Keratinocyte (primary cell): ENCODE measurements around the gene MTR. TPM values are rescaled to one million over a fixed set of nuclear protein-coding genes. Genes with fewer than 3 reads are reported as not detected.
"Not testable (repeated sequence)": the region's sequence is repeated elsewhere in the genome, so short reads cannot be mapped to it uniquely, and the experiment has no call there.

Source experiments
- DNase-seq: peaks from one replicate; pipeline ENCODE4 v3.0.0-alpha.2; 2011; ENCODE audit warnings: low read depth, missing footprints, low spot score
- FAIRE-seq: peaks from 2 replicates; lab custom pipeline; 2011; peaks lifted over from hg19 to GRCh38; lab: Jason Lieb, UNC
- H2AFZ ChIP-seq: 2 replicates; pipeline ENCODE4 v1.6.0; 2012; ENCODE audit warnings: low read length, control low read depth, inconsistent platforms; ENCODE audit not compliant: control insufficient read depth
- H3K27ac ChIP-seq: 2 replicates; pipeline ENCODE4 v1.5.1; 2011; ENCODE audit warnings: low read length; ENCODE audit not compliant: control insufficient read depth, insufficient read depth
- H3K27me3 ChIP-seq: 3 replicates; pipeline ENCODE4 v1.6.0; 2011; ENCODE audit warnings: low read length; ENCODE audit not compliant: control insufficient read depth, insufficient read depth; ENCODE audit errors: extremely low read depth
- H3K36me3 ChIP-seq, 2 experiments: 2 replicates in 1 of 2; 3 replicates in 1 of 2; pipeline ENCODE4 v1.5.1; 2011; ENCODE audit warnings: low read length in 2 of 2, mild to moderate bottlenecking in 1 of 2; ENCODE audit not compliant: control insufficient read depth in 2 of 2, insufficient read depth in 2 of 2; ENCODE audit errors: extremely low read depth in 1 of 2
- H3K4me1 ChIP-seq: 3 replicates; pipeline ENCODE4 v1.5.1; 2011; ENCODE audit warnings: low read length; ENCODE audit not compliant: control insufficient read depth, insufficient read depth; ENCODE audit errors: extremely low read depth
- H3K4me2 ChIP-seq: 3 replicates; pipeline ENCODE4 v1.6.0; 2011; ENCODE audit warnings: low read depth, low read length; ENCODE audit not compliant: control insufficient read depth, insufficient read depth; ENCODE audit errors: extremely low read depth
- H3K4me3 ChIP-seq, 3 experiments: fragments of 200-600 bp in 1 of 3; sonication (generic) in 1 of 3; 2 replicates in 2 of 3; 3 replicates in 1 of 3; pipeline ENCODE4 v1.5.1; 2011 to 2016; ENCODE audit warnings: low read length in 3 of 3, mild to moderate bottlenecking in 3 of 3, control low read depth in 2 of 3, inconsistent platforms in 1 of 3, low read depth in 1 of 3, mixed read lengths in 1 of 3, mixed run types in 1 of 3, moderate library complexity in 1 of 3; ENCODE audit not compliant: control insufficient read depth in 2 of 3, insufficient read depth in 2 of 3; ENCODE audit errors: extremely low read depth in 1 of 3
- H3K79me2 ChIP-seq: 2 replicates; pipeline ENCODE4 v1.6.0; 2012; ENCODE audit warnings: low read length; ENCODE audit not compliant: control insufficient read depth, insufficient read depth
- H3K9ac ChIP-seq: 3 replicates; pipeline ENCODE4 v1.6.0; 2011; ENCODE audit warnings: low read length; ENCODE audit not compliant: control insufficient read depth, insufficient read depth; ENCODE audit errors: extremely low read depth
- H3K9me1 ChIP-seq: 3 replicates; pipeline ENCODE4 v1.6.0; 2011; ENCODE audit warnings: low read length; ENCODE audit not compliant: control insufficient read depth, insufficient read depth; ENCODE audit errors: extremely low read depth
- H3K9me3 ChIP-seq: 2 replicates; pipeline ENCODE4 v1.5.1; 2012; ENCODE audit warnings: low read depth, low read length; ENCODE audit not compliant: control insufficient read depth
- H4K20me1 ChIP-seq: 3 replicates; pipeline ENCODE4 v1.6.0; 2011; ENCODE audit warnings: low read length; ENCODE audit not compliant: control insufficient read depth, insufficient read depth; ENCODE audit errors: extremely low read depth
- EZH2 ChIP-seq: IDR thresholded peaks from one replicate; pipeline ENCODE4 v1.6.1; 2012; ENCODE audit warnings: inconsistent platforms, mild to moderate bottlenecking, low read length, moderate library complexity
- dilution Hi-C: fragments of 300-500 bp; cut with MboI; formaldehyde crosslinking; loops from one replicate; pipeline ENCODE4 v1.7.0; 2020; ENCODE audit warnings: low sequenced_read_pairs; ENCODE audit not compliant: extremely low pct_ligation_motif_present
- polyA plus RNA-seq, 5 experiments: library from polyadenylated mRNA; depleted of rRNA in 3 of 5; stranded (reverse) in 3 of 5; stranded (forward) in 1 of 5; unstranded in 1 of 5; fragments of >200 nt; gene quantifications; 1 replicate in 1 of 5; 2 replicates in 3 of 5; 3 replicates in 1 of 5; pipeline versions ENCODE4 v1.2.1 to v1.2.3, GENCODE V29; 2011 to 2012; ENCODE audit warnings: missing spikeins in 2 of 5, low read depth in 1 of 5, low replicate concordance in 1 of 5
- TF ChIP-seq, protein P1 (sequence below), 3 experiments: IDR thresholded peaks in 1 of 3; conservative IDR thresholded peaks in 1 of 3; optimal IDR thresholded peaks in 1 of 3; 2 replicates in 2 of 3; 3 replicates in 1 of 3; pipeline versions ENCODE3 to v1.5.1; 2011; ENCODE audit warnings: low read length in 3 of 3, mild to moderate bottlenecking in 3 of 3, moderate library complexity in 2 of 3, control low read depth in 1 of 3, inconsistent platforms in 1 of 3; ENCODE audit not compliant: insufficient read depth in 2 of 3; ENCODE audit errors: extremely low read depth in 1 of 3

MTR gene
- polyA plus RNA-seq, 1 donor (not counting 4 experiments of a cell fraction or from before 2014, with no cell fraction given): 14.3 TPM

DNA sequence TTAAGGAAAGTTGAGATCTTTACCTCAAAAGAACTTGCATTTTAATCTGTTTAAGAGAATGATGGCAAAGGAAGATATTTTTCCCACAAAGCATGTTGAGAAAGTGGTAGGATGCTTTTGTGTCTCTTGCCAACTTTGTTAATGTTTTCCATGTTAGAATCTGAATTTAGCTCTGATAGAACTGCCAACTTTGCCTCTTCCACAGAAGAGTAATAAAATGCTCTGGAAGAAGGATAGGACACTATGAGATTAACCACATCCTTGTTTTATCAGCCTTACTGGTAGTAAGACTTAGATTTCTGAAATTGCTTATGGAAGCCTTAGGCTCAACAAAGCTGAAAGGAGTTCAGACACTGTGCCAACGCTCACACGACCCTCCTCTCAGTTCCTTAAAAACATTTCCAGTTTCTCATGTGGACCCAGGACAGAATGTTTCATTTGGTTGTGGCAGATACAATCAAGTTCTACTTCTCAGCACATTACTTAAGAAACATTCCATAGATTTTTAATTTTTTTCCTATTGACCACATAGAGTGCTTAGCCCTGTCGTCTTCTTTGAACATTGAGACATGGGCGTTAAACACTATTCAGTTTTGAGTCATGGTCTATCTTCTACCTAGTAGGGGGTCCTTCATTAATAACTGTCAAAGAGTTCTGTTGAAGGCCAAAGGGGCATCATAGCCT, 59.0 kb downstream of the MTR start:
- TF ChIP-seq, protein P1, sequence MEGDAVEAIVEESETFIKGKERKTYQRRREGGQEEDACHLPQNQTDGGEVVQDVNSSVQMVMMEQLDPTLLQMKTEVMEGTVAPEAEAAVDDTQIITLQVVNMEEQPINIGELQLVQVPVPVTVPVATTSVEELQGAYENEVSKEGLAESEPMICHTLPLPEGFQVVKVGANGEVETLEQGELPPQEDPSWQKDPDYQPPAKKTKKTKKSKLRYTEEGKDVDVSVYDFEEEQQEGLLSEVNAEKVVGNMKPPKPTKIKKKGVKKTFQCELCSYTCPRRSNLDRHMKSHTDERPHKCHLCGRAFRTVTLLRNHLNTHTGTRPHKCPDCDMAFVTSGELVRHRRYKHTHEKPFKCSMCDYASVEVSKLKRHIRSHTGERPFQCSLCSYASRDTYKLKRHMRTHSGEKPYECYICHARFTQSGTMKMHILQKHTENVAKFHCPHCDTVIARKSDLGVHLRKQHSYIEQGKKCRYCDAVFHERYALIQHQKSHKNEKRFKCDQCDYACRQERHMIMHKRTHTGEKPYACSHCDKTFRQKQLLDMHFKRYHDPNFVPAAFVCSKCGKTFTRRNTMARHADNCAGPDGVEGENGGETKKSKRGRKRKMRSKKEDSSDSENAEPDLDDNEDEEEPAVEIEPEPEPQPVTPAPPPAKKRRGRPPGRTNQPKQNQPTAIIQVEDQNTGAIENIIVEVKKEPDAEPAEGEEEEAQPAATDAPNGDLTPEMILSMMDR (optimal IDR thresholded peaks at IDR 0.05 in 1 of 3, IDR thresholded peaks at IDR 0.05 in 1 of 3, conservative IDR thresholded peaks at IDR 0.05 in 1 of 3; ENCODE audit: extremely low read depth in 1 of 3, insufficient read depth in 2 of 3, low read length in 3 of 3): no peak
- no peak for TF ChIP-seq EZH2
- Histone ChIP-seq H2AFZ (no peak overlapping the region), H3K9ac (no peak overlapping the region), H3K27ac (no peak overlapping the region), H3K4me3 (no peak overlapping the region), H3K79me2 (no peaks in the 10 kb centered on the region), H4K20me1 (no peaks in the 10 kb centered on the region), H3K9me3 (no peaks in the 10 kb centered on the region), H3K4me1 (peaks cover 2% of the 10 kb centered on the region), H3K9me1 (no peaks in the 10 kb centered on the region), H3K4me2 (no peak overlapping the region), H3K27me3 (no peaks in the 10 kb centered on the region), H3K36me3 (peaks cover 9 to 13% of the 10 kb centered on the region in 2 experiments)
- FAIRE-seq (no peak), DNase-seq (no peak)
- dilution Hi-C loops: no loop called here

DNA sequence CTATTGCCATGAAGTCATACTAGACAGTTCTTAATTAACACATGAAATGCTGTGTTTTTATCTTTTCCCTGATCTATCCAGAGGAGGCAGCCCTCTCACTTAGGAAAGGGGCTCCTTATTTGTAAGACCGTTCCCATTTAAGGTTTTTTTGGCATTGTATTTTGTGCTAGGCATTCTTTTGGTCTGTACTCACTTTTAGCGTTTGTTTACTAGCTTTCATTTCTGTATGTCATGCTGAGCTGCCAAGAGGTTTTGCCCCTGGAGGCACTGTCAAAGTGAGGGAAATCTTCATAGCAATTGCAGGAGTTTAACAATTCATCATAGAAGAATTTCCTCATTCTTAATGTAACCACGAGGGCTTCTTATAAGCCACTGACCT, 59.5 kb downstream of the MTR start:
- Histone ChIP-seq H3K9ac (no peak overlapping the region), H3K9me1 (no peaks in the 10 kb centered on the region), H3K27me3 (no peaks in the 10 kb centered on the region), H3K79me2 (no peaks in the 10 kb centered on the region), H3K9me3 (no peaks in the 10 kb centered on the region), H3K27ac (no peak overlapping the region), H4K20me1 (no peaks in the 10 kb centered on the region), H3K36me3 (peaks cover 9 to 13% of the 10 kb centered on the region in 2 experiments), H3K4me3 (no peak overlapping the region), H3K4me2 (no peak overlapping the region), H3K4me1 (peaks cover 2% of the 10 kb centered on the region), H2AFZ (no peak overlapping the region)
- TF ChIP-seq, protein P1 (optimal IDR thresholded peaks at IDR 0.05 in 1 of 3, IDR thresholded peaks at IDR 0.05 in 1 of 3, conservative IDR thresholded peaks at IDR 0.05 in 1 of 3; ENCODE audit: extremely low read depth in 1 of 3, insufficient read depth in 2 of 3, low read length in 3 of 3): no peak
- no peak for TF ChIP-seq EZH2
- no peak for DNase-seq
- dilution Hi-C loops: no loop called here
- FAIRE-seq: no peak

DNA sequence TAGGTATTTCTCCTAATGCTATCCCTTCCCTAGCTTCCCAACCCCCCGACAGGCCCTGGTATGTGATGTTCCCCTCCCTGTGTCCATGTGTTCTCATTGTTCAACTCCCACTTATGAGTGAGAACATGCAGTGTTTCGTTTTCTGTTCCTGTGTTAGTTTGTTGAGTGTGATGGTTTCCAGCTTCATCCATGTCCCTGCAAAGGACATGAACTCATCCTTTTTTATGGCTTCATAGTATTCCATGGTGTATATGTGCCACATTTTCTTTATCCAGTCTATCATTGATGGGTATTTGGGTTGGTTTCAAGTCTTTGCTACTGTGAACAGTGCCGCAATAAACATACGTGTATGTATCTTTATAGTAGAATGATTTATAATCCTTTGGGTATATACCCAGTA, 61.6 kb downstream of the MTR start:
- dilution Hi-C loops, H3K27me3 ChIP-seq, H3K4me1 ChIP-seq, DNase-seq, H3K4me2 ChIP-seq, H4K20me1 ChIP-seq, H3K27ac ChIP-seq, H3K4me3 ChIP-seq, H3K9me1 ChIP-seq, H3K9me3 ChIP-seq, FAIRE-seq, H2AFZ ChIP-seq, H3K9ac ChIP-seq, H3K79me2 ChIP-seq: not testable (repeated sequence)
- peaks cover 9 to 14% of the 10 kb centered on the region in 2 experiments for H3K36me3 ChIP-seq
